Upper lobe of right lung (tissue), 1 donor: ENCODE data around the gene LIX1. TPM values are rescaled to one million over a fixed set of nuclear protein-coding genes. Genes with fewer than 3 reads are reported as not detected.
"Not testable (repeated sequence)": the region's sequence is repeated elsewhere in the genome, so short reads cannot be mapped to it uniquely, and the experiment has no call there.

Experiments
- ATAC-seq: fragments of 200-7000 bp; cut with Tn5 transposase; one replicate; pipeline ENCODE4 v1.9.1; 2020; ENCODE audit warnings: mild to moderate bottlenecking, moderate library complexity
- DNase-seq: peaks from one replicate; pipeline ENCODE4 v3.0.0-alpha.2; 2020
- H3K27ac ChIP-seq: fragments of 200-600 bp; one replicate; pipeline ENCODE4 v1.8.0; 2022
- H3K27me3 ChIP-seq: fragments of 200-600 bp; one replicate; pipeline ENCODE4 v1.8.0; 2022; ENCODE audit warnings: mild to moderate bottlenecking
- H3K36me3 ChIP-seq: fragments of 200-600 bp; one replicate; pipeline ENCODE4 v1.8.0; 2022
- H3K4me1 ChIP-seq: fragments of 200-600 bp; one replicate; pipeline ENCODE4 v1.8.0; 2022
- H3K4me3 ChIP-seq: fragments of 200-600 bp; one replicate; pipeline ENCODE4 v1.8.0; 2022; ENCODE audit warnings: mild to moderate bottlenecking
- H3K9me3 ChIP-seq: fragments of 200-600 bp; one replicate; pipeline ENCODE4 v1.8.0; 2022
- intact Hi-C: fragments of 100-400 bp; cut with DNase I; formaldehyde crosslinking; loops from one replicate; pipeline ENCODE4 v1.11.0; 2022
- long read RNA-seq: library from polyadenylated mRNA; unstranded; transcript quantifications from one replicate; pipeline ENCODE4 v2.0.0, GENCODE V29; 2021
- total RNA-seq: library from RNA; stranded (reverse); fragmentation: NEBNext Ultra II Directional; extraction: Animal tissue kit (Norgen Biotek cat#: 25700); gene quantifications from one replicate; pipeline ENCODE4 v1.2.1, GENCODE V29; 2021
- TF ChIP-seq, protein P1 (sequence below): fragments of 200-600 bp; IDR thresholded peaks from one replicate; pipeline ENCODE4 v1.8.0; 2022; ENCODE audit warnings: antibody characterized with exemption
- donor health status: DM: no; HTN: yes; CAD: no; lungs with severe emphysema.

The LIX1 gene
- not detected for total RNA-seq
- long read RNA-seq: 0 reads

DNA sequence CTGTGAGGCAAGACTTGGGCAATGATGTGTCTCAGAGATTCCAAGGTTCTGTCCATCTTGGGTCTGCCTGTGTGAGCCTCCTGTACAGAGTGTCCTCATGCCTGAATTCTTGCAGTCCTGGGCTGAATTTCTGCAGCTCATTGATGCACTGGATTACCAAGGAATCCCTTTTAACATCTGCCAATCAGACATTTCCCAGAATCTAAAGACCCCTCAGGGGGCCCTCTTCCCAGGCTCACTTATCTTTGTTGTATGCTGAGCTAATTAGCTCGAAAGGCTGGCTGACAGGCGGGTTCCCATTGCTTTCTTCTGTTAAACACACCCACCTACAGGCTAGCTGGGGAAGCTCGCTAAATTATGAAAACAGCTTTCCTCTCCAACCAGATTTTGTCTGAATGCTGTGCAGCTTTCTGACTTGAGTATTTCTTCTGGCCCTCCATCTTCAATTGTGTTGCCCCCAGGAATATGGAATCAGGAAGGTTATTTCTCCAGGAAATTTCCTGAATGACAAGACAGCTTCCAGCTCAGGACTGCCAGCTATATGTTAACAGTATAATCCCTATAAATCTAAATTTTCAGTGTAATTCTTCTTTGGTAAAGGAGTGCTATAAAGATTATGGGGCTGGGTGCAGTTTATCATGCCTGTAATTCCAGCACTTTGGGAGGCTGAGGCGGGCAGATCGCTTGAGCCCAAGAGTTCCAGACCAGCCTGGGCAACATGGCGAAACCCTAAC, at the start of gene LIX1:
Gene LIX1 (minus strand): TSS at position 91 of the 734 bp plus-strand sequence. CDS start 35 bp downstream, at position 56.
- no peaks in the 10 kb centered on the region for H3K36me3 ChIP-seq
- H3K27me3 ChIP-seq: no peaks in the 10 kb centered on the region
- DNase-seq (no peak), ATAC-seq (peak; percentile 54)
- intact Hi-C loops: no loop called here
- H3K9me3 ChIP-seq: no peaks in the 10 kb centered on the region
- no peak within 1 kb of the TSS for H3K27ac ChIP-seq
- TF ChIP-seq, protein P1, sequence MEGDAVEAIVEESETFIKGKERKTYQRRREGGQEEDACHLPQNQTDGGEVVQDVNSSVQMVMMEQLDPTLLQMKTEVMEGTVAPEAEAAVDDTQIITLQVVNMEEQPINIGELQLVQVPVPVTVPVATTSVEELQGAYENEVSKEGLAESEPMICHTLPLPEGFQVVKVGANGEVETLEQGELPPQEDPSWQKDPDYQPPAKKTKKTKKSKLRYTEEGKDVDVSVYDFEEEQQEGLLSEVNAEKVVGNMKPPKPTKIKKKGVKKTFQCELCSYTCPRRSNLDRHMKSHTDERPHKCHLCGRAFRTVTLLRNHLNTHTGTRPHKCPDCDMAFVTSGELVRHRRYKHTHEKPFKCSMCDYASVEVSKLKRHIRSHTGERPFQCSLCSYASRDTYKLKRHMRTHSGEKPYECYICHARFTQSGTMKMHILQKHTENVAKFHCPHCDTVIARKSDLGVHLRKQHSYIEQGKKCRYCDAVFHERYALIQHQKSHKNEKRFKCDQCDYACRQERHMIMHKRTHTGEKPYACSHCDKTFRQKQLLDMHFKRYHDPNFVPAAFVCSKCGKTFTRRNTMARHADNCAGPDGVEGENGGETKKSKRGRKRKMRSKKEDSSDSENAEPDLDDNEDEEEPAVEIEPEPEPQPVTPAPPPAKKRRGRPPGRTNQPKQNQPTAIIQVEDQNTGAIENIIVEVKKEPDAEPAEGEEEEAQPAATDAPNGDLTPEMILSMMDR: peak; percentile 37
- no peaks in the 10 kb centered on the region for H3K4me1 ChIP-seq
- no peak within 1 kb of the TSS for H3K4me3 ChIP-seq

DNA sequence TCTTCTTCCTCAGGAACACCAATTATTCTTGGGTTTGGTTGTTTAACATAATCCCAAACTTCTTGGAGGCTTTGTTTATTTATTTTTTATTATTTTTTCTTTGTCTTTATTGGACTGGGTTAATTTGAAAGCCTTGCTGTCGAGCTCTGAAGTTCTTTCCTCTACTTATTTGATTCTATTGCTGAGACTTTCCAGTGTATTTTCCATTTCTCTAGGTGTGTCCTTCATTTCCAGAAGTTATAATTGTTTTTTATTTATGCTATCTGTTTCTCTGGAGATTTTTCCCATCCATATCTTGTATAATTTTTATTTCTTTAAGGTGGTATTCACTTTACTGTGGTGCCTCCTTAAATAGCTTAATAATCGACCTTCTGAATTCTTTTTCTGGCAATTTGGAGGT, 49.5 kb upstream of the LIX1 start:
- no peak overlapping the region for H3K27ac ChIP-seq
- TF ChIP-seq, protein P1: no peak
- ATAC-seq: no peak

DNA sequence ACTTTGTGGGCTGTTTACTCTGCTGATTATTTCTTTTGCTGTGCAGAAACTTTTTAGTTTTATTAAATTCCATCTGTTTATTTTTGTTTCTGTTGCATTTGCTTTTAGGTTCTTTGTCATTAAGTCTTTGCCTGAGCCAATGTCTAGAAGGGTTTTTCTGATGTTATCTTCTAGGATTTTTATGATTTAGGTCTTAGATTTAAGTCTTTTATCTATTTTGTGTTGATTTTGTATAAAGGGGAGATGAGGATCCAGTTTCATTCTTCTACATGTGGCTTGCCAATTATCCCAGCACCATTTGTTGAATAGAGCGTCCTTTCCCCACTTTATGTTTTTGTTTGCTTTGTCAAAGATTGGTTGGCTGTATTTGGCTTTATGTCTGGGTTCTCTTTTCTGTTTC, 47.1 kb upstream of the LIX1 start:
- H3K4me1 ChIP-seq, H3K36me3 ChIP-seq, DNase-seq, intact Hi-C loops, H3K27me3 ChIP-seq, H3K9me3 ChIP-seq, H3K4me3 ChIP-seq, H3K27ac ChIP-seq, ATAC-seq: not testable (repeated sequence)

More for the DNA sequence above, 49.5 kb upstream of the LIX1 start:
- Histone ChIP-seq H3K27me3 (no peaks in the 10 kb centered on the region), H3K36me3 (no peaks in the 10 kb centered on the region), H3K4me3 (no peak overlapping the region), H3K9me3 (no peaks in the 10 kb centered on the region), H3K4me1 (no peaks in the 10 kb centered on the region)
- intact Hi-C loops: no loop called here
- no peak for DNase-seq

DNA sequence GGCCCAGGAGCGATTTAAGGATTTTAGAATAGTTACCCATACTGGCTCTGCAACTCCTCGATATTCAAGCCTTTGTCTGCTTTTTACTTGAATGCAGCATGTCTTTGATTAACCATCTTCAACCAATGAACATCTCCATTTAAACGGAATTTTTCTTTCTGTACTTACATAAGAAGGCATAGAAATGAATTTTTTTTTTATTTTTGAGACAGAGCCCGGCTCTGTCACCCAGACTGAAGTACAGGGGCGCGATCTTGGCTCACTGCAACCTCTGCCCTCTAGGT, 41.5 kb upstream of the LIX1 start:
- DNase-seq (no peak), ATAC-seq (no peak)
- no peaks in the 10 kb centered on the region for H3K27me3 ChIP-seq
- TF ChIP-seq, protein P1: no peak
- H3K9me3 ChIP-seq: no peaks in the 10 kb centered on the region
- intact Hi-C loops: no loop called here
- H3K4me3 ChIP-seq: peak overlapping the region; percentile 83
- peaks cover 24% of the 10 kb centered on the region for H3K4me1 ChIP-seq
- peak overlapping the region; percentile 96 for H3K27ac ChIP-seq
- peaks cover 6% of the 10 kb centered on the region for H3K36me3 ChIP-seq

DNA sequence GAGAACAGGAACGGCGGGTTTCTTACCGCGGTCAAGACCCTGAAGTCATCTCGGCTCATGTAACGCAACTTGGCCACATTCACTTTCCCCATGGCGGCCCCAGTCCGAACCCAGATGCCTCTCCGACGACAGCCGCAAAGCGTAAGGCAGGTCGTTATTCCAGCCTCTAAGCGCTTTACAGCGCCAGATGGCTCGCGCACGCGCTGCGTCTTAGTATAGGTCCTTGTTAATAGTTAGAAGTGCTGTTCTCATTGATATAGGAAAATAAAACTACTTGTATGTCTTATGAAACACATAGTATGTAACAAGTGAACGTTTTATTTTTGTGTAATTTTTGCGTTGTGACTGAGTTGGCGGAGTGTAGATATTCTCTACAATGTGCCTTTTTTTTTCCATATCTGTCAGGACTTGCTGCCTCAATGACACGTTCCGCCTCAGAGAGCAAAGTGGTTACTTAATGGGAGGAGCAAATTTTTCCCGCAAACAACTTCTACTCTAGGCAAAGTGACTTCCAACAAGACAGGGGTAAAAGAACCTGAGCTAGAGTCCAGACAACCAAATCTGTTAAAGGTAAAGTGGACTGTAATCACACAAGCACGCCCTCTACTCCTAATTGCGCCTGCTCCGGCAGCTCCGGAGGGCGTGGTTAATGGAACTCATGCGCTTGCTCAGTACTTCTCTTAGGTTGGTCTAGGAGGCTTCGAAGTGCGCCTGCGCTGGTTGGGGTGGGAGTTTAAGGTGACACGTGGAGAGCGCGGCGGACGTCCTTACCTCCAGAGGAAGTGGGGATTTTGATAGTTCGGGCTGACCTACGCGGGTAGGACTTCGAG, 40.9 kb upstream of the LIX1 start, which contains the start of gene RIOK2:
Gene RIOK2 (minus strand): TSS at position 148 of the 830 bp plus-strand sequence. CDS start 56 bp downstream, at position 92.
- H3K27ac ChIP-seq: peak within 1 kb of the TSS; percentile 96
- peak; percentile 98 for DNase-seq
- H3K27me3 ChIP-seq: no peaks in the 10 kb centered on the region
- intact Hi-C loops: no loop called here
- peaks cover 24% of the 10 kb centered on the region for H3K4me1 ChIP-seq
- H3K36me3 ChIP-seq: peaks cover 10% of the 10 kb centered on the region
- H3K9me3 ChIP-seq: no peaks in the 10 kb centered on the region
- H3K4me3 ChIP-seq: peak within 1 kb of the TSS; percentile 83
- peak; percentile 97 for ATAC-seq
- TF ChIP-seq, protein P1: no peak

DNA sequence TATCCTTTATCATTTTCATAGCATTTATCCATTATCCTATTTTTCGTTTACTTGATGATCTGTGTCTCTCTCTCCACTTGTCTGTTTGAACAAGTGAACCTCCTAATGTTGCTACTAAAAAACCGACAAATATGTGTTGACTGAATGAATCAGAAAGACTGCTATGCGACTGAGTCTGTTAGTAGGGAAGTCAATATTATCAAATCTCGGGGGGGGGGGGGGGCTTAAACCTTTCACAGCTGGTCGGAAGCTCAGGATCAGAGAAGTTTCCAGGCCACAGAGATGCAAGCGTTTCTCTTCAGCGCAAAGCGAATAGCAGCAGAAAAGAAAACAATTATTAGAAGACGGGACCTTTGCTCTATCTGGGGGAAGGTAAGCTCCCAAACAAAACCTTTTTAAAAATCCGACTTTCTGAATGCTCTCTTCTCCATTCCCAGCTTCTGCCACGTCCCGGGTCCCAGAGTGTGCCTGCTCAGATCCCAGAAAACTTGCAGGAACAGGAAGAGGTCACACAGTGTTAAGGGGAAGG, 40.2 kb upstream of the LIX1 start:
- intact Hi-C loops: no loop called here
- DNase-seq (no peak), ATAC-seq (no peak)
- Histone ChIP-seq H3K27ac (peak overlapping the region; percentile 96), H3K27me3 (no peaks in the 10 kb centered on the region), H3K4me3 (peak overlapping the region; percentile 83), H3K9me3 (no peaks in the 10 kb centered on the region), H3K4me1 (peaks cover 24% of the 10 kb centered on the region), H3K36me3 (peaks cover 17% of the 10 kb centered on the region)
- TF ChIP-seq, protein P1: no peak
